SK-N-MC (cell line): ENCODE measurements around the gene ZNF74.

Source experiments
- EZH2 ChIP-seq: fragments of 200-600 bp; sonication (generic); IDR thresholded peaks from one replicate; pipeline ENCODE4 v1.6.1; 2017; ENCODE audit warnings: antibody characterized with exemption
- FOXP2 ChIP-seq: optimal IDR thresholded peaks from 2 replicates; pipeline ENCODE3; 2011; ENCODE audit warnings: mild to moderate bottlenecking, moderate library complexity; ENCODE audit not compliant: insufficient read depth; ENCODE audit errors: extremely low read length, control extremely low read depth
- POLR2AphosphoS5 ChIP-seq: IDR thresholded peaks from 2 replicates; pipeline ENCODE4 v1.6.1; 2012; ENCODE audit warnings: mild to moderate bottlenecking, low read depth, low read length, borderline replicate concordance

GRCh38 chr22:20398420-20398819 is 4.5 kb downstream of the ZNF74 start:
- no peak for TF ChIP-seq POLR2AphosphoS5
- no peak for TF ChIP-seq EZH2
- no peak for TF ChIP-seq FOXP2
